A673 (cell line): ENCODE measurements around the gene MSANTD1. TPM values are rescaled to one million over a fixed set of nuclear protein-coding genes. Genes with fewer than 3 reads are reported as not detected.

ENCODE experiments used
- BruUV-seq: library from RNA; stranded (reverse); fragments of 400-500 nt; replicated peaks from 2 replicates; lab custom pipeline; 2021; lab: Mats Ljungman, UMichigan
- CTCF ChIA-PET: fragments of 300-600 bp; sonication (Branson Sonifier 250); formaldehyde crosslinking; loops from one replicate; lab custom pipeline; 2022; ENCODE audit warnings: antibody characterized with exemption; lab: Charles Lee
- POLR2A ChIA-PET: fragments of 300-600 bp; sonication (Branson Sonifier 250); formaldehyde crosslinking; loops from one replicate; lab custom pipeline; 2022; ENCODE audit warnings: antibody characterized with exemption; ENCODE audit not compliant: low non-redundant PET; lab: Charles Lee
- DNase-seq: peaks from one replicate; pipeline ENCODE4 v3.0.0-alpha.2; 2015; ENCODE audit warnings: low spot score
- H3K27ac ChIP-seq: fragments of 200-600 bp; sonication (generic); 2 replicates; pipeline ENCODE4 v1.5.1; 2016; ENCODE audit warnings: mixed run types, low read depth, mild to moderate bottlenecking, mixed read lengths, antibody characterized with exemption, low read length; ENCODE audit not compliant: poor library complexity, severe bottlenecking
- H3K27me3 ChIP-seq: fragments of 200-600 bp; sonication (generic); replicated peaks from 2 replicates; pipeline ENCODE4 v1.6.1; 2017; ENCODE audit warnings: mixed run types, low read depth, mild to moderate bottlenecking, mixed read lengths, antibody characterized with exemption, low read length; ENCODE audit not compliant: insufficient read depth, poor library complexity
- H3K36me3 ChIP-seq: fragments of 200-600 bp; sonication (generic); 2 replicates; pipeline ENCODE4 v1.6.1; 2016; ENCODE audit warnings: mixed run types, mild to moderate bottlenecking, mixed read lengths, antibody characterized with exemption, low read length; ENCODE audit not compliant: insufficient read depth, poor library complexity, severe bottlenecking
- H3K4me1 ChIP-seq: fragments of 200-600 bp; sonication (generic); 2 replicates; pipeline ENCODE4 v1.6.1; 2017; ENCODE audit warnings: mixed run types, mild to moderate bottlenecking, mixed read lengths, antibody characterized with exemption, low read length; ENCODE audit not compliant: insufficient read depth, poor library complexity, severe bottlenecking
- H3K4me3 ChIP-seq: fragments of 200-600 bp; sonication (generic); 2 replicates; pipeline ENCODE4 v1.5.1; 2016; ENCODE audit warnings: low read depth, mixed run types, mild to moderate bottlenecking, mixed read lengths, low read length; ENCODE audit not compliant: poor library complexity, severe bottlenecking
- H3K9me3 ChIP-seq: fragments of 200-600 bp; sonication (generic); 2 replicates; pipeline ENCODE4 v1.6.1; 2016; ENCODE audit warnings: mixed run types, low read depth, mild to moderate bottlenecking, mixed read lengths, antibody characterized with exemption, low read length; ENCODE audit not compliant: poor library complexity, severe bottlenecking
- CTCF ChIP-seq: fragments of 300-800, 200-600 bp; sonication (generic); conservative IDR thresholded peaks from 2 replicates; pipeline ENCODE4 v1.5.1; 2017; ENCODE audit warnings: low read depth, mild to moderate bottlenecking, antibody characterized with exemption, low read length, moderate library complexity, mixed read lengths
- EZH2 ChIP-seq: fragments of 200-600 bp; sonication (generic); IDR thresholded peaks from 2 replicates; pipeline ENCODE4 v1.6.1; 2017; ENCODE audit warnings: borderline replicate concordance, low read depth, mild to moderate bottlenecking, mixed read lengths, antibody characterized with exemption, low read length; ENCODE audit not compliant: poor library complexity, severe bottlenecking
- intact Hi-C: fragments of 100-400 bp; cut with micrococcal nuclease; formaldehyde crosslinking; loops from one replicate; pipeline ENCODE4 v1.10.0; 2022; ENCODE audit not compliant: unreplicated experiment
- total RNA-seq: library from RNA; stranded (reverse); gene quantifications from 2 replicates; pipeline ENCODE4 v1.2.3, GENCODE V29; 2021

The MSANTD1 gene
- total RNA-seq, 1 experiment from 2014 or later = 2.3 TPM

- Histone ChIP-seq H3K9me3 (peaks cover 3% of the 10 kb centered on the region), H3K27ac (peak within 1 kb of the TSS; percentile 84), H3K27me3 (no peaks in the 10 kb centered on the region), H3K36me3 (peaks cover 4% of the 10 kb centered on the region), H3K4me3 (peak within 1 kb of the TSS; percentile 80), H3K4me1 (peaks cover 16% of the 10 kb centered on the region)
- ChIA-PET POLR2A (no interaction called here), CTCF (no interaction called here)
- no peak for TF ChIP-seq EZH2
- TF ChIP-seq CTCF = no peak
- intact Hi-C loops = no loop called here
- peak; percentile 96 for DNase-seq
- no TSS peak for BruUV-seq
These were observed 43.8 kb downstream of the MSANTD1 start, which contains the start of gene RGS12 for GRCh38 chr4:3292571-3293400. Gene RGS12 (plus strand): TSS chr4:3293021. CDS start chr4:3316171, 23,150 bp downstream.

GRCh38 chr4:3293401-3294391 lies 44.7 kb downstream of the MSANTD1 start:
- Histone ChIP-seq H3K27me3 (no peaks in the 10 kb centered on the region), H3K27ac (peak overlapping the region; percentile 84), H3K36me3 (peaks cover 4% of the 10 kb centered on the region), H3K4me3 (peak overlapping the region; percentile 80), H3K4me1 (peaks cover 19% of the 10 kb centered on the region), H3K9me3 (peaks cover 3% of the 10 kb centered on the region)
- intact Hi-C loops = no loop called here
- no peak for TF ChIP-seq EZH2
- TF ChIP-seq CTCF = no peak
- CTCF ChIA-PET = no interaction called here
- BruUV-seq = no TSS peak
- POLR2A ChIA-PET = no interaction called here
- DNase-seq = peak; percentile 25

- Histone ChIP-seq H3K9me3 (peaks cover 3% of the 10 kb centered on the region), H3K27ac (peak overlapping the region; percentile 30), H3K27me3 (no peaks in the 10 kb centered on the region), H3K4me3 (peak overlapping the region; percentile 80), H3K4me1 (peaks cover 23% of the 10 kb centered on the region), H3K36me3 (peaks cover 4% of the 10 kb centered on the region)
- TF ChIP-seq CTCF (no peak), EZH2 (no peak)
- BruUV-seq = no TSS peak
- intact Hi-C loops = no loop called here
- DNase-seq = no peak
- POLR2A ChIA-PET = no interaction called here
- CTCF ChIA-PET = no interaction called here
These were observed 45.7 kb downstream of the MSANTD1 start for GRCh38 chr4:3294401-3295241.
